GM19467 (cell line): ENCODE data around the gene ARID5B.

ENCODE experiments used
- ATAC-seq: cut with Tn5 transposase; IDR thresholded peaks from one replicate; pipeline ENCODE4 v1.9.1; 2021; ENCODE audit warnings: mild to moderate bottlenecking, moderate library complexity; ENCODE audit not compliant: unreplicated experiment

Gene ARID5B

DNA sequence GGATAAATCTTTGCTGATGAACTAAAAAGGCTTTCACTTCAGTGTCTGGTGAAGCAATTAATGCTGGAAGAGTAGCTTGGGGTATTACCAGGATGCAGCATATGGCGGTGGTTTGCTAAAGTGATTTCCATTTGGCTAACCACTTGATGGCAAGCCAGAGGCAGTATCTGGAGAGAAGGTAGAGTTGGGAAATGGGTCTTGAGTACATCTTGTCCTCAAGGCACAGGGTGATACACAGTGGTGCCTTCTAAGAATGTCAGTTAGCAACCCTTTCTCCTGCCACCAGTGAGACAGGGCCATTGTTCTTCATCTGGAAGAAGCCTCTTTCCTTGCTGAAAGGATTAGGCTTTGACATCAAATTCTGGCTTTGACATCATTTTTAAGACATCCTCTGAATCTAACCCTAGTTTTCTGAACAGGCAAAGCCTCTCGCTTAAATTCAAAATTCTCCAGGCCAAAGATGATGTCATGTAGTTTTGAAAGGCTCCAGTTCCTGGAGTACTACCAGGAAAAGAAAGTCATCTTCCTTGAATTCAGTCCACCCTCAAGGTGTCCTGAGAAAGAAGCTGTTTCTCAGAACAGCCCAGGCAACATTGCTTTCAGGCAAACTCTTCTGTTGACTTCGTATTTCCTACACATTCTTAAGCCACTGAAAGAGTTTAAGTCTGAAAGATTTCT is 162.4 kb downstream of the ARID5B start:
- ATAC-seq = no peak

DNA sequence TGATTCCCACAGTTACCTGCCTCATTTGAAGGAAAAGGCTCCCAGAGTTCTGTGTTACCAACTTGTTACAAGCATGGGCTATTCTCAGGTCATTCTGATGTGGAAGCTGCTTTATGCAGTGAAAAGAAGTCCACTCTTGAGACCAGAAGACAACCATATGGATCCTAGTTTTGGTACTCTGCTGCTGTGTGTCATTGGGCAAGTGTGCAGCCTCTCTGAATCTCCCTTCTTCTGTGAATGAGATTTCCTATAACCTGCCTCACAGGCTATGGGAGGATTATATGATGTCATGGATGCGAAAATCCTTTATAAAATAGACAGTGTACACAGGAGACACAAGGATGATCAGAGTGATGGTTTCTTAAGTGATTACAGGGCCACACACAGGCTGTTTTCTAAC is 166.1 kb downstream of the ARID5B start:
- no peak for ATAC-seq

DNA sequence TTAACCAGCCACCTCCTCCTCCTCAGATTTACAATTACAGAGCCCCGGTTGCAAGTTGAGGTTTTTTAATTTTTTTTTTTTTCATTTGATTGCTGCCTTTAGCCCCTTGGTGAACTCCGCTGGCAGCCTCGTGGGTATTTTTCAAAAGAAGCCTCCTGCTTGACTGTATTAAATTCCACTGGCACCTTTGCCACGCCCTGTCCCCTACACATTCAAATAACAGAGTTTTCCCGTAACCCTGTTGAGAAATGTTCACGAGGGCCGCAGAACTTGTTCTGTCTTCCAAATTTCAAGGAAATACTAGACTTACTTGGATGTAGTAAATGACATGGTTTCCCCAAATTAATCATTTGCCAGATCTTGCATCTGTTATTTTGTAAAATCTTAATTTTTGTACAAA is 167.0 kb downstream of the ARID5B start:
- ATAC-seq = no peak

DNA sequence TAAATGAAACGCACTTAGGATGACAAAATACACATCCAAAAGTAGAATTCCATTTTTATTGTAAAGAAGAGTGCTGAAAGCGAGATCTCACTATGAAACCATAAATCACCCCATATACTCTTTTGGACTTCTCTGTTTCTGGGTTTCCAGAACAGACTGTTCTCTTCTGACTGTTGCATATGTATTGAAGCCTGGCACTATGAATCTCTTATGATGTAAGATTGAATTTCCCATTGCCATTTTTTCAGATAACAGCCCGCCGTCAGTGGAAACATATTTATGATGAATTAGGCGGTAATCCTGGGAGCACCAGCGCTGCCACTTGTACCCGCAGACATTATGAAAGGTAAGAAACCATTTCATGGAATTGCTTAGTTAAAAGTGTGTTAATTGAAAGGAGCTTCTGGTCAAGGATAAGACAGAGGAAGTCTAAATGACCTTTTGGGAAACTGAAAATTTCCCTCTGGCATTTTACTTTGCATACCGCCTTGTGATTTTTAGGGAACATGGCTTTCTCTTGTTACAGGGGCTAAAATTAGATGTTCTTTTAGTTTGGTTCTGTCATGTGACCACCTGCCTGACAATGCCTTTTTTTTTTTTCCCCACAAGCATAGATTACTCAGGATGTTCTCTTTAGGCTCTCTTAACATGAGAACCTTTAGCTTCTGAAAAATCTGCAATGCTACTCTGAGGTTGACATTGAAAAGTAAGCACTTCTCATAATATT is 168.1 kb downstream of the ARID5B start:
- no peak for ATAC-seq

DNA sequence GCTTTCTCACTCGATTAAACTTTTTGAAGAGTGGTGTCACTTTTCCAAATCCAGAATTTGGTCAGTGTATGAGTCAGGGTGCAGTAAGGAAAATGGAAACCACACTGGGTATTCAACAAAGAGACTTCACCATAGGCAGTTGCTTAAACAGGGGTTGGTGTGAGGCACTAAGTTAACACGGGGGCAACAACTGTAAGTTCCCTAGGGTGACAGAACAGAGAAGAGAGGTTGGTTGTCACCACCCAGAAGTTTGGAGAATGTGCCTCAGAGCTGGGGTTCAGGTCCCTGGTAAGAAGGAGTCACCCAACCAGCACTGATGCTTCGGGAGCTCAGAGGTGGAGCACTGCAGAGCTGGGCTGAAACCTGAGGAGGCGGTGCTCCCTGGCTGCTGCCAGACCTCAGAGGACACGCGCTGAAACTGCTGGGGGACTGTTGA is 170.4 kb downstream of the ARID5B start:
- ATAC-seq = no peak

DNA sequence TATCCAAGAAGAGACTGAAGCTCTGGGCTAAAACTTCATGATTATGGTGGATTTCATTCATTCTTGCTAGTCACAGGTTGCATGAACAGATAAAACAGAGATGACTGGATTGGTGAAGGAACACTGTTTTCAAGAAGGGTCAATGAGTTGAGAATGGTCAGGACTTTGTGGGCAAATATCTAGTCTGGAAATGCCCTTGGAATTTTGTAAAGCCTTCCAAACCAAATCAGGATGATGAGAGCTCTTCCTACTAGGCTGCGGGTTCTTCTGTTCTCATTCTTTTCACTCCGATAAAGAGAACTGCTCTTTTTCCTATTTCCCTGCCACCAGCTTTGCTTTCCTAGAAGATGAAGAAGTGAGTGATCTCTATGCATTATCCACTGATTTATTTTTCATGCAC is 171.4 kb downstream of the ARID5B start:
- no peak for ATAC-seq

DNA sequence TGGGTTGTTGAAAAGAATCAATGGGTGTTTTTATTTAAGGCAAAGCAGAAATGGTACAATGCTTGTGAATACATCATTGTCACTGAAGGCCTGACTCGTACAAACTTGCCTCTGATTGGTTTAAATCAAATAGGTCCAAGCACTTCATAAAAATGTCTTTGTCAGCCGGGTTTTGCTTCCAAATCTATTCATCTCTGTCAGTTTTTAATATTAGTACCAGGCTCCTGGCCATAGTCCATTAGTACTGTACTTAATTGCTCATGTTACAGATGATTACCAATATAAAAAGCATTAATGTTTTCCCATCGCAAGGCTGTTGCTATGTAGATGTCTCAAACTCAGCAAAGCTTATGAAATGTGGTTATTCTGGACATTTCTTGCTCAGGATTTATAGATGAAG is 171.9 kb downstream of the ARID5B start:
- no peak for ATAC-seq

DNA sequence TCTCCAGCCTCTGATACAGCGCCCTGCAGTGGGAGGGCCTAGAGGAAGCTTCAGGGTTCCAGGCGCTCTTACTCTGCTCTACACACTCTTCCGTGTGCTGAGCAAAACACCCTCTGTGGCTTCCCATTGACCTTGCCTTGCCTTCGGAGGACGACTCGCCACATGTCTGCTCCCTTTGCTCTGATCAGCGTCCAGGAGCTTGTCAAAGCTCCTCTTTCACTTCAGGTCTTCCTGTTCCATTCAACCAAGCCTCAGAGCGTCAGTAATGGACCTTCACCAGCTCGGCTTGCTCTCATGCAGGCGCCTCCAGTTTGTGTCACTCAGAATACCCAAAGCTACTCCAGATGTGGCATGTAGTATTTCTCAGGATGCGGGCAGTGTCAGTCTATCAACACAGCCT is 173.9 kb downstream of the ARID5B start:
- no peak for ATAC-seq

DNA sequence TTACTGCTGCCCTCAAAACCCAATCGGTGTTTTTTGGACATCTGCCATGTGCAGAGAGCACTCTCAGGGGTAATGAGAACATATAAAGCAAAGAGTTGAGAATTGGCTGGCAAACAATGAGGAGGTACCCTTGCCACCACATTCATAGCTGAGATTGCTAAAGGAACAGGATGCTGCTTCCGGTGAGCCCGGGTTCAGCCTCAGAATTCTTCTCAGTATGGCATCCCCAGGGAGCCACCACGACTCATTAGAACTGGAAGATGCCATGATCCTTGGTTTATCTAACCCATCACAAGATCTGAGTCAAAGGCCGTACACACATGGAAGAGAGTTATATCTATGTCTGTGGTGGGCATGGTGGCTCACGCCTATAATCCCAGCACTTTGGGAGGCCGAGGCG is 174.4 kb downstream of the ARID5B start:
- ATAC-seq = no peak

DNA sequence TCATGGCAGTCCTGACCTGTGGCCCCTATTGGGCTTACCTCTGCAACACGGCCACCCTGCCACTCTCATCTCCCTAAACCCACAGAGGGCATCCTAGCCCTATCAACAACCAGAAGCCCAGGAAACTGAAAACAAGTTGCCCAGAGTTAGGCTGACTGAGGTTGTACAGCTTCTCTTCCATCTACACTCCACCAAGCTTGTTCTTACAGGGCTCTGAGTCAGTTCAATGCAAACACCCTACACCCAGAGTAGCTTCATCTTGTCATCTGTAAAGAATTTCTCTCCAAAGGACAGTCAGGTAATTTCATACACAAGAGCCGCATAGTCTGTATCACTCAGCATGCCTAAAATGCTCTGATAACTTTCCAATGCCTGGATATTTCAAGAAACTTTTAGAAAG is 175.4 kb downstream of the ARID5B start:
- no peak for ATAC-seq

DNA sequence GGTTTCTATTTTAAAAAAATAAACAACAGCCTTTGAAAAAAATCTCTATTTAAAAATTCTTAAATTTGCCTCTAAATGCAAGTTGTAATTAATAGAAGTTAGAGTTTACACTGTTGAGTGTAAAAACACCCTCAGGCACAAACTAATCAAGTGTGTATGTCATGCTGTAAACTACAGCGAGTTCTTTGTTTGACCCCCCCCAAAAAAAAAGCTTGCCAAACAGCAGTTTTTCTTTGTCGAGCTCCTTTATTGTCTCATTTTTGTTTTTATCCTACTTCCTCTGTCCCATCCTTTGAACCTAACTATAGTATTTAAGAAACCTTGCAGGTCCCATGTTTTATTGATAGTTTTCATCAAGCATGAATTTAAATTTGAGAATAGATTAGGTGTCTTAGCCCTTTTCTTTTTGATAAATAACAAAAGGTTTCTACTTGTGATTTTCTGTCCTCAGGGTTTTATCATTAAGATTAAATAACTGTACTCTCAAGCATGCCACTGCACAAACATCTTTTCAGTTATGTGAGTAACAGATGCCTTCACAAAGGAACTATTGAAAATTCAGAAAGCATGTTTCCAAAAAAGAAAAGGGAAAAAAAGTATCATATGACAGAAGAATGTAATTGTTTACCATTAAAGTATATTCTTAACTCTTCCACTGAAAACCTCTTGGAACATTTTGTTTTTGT is 176.0 kb downstream of the ARID5B start:
- no peak for ATAC-seq

DNA sequence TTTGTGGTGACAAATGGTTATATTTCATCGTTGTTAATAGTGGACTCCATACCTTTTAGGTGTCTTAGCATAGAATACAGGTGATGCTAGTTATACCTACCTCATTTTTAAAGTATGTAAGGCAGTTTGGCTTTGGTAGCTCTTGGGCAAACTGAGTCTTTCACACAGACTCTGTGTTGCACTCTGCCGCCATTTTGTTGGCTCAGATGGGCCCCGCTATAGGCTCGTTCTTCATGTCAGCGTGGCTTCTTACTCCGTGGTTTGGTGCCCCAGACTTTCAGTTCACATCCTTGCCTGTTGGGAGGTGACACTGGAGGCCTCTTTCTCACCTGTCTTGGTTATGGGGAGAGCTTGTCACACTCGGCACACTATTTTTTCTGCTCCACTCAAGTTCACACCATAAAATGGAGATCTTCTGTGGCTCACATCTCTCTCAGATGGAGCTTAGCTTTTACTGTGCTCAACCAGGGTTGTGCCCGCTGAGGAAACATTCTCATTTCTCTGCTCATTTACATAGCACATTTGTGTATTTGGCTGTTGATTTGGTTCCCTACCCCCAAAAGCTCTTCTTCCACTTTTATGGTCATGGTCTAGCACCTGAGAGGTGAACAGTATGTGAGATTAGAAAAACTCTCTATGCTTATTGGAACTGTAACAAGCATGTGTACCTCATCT is 178.5 kb downstream of the ARID5B start:
- peak; percentile 69 for ATAC-seq

DNA sequence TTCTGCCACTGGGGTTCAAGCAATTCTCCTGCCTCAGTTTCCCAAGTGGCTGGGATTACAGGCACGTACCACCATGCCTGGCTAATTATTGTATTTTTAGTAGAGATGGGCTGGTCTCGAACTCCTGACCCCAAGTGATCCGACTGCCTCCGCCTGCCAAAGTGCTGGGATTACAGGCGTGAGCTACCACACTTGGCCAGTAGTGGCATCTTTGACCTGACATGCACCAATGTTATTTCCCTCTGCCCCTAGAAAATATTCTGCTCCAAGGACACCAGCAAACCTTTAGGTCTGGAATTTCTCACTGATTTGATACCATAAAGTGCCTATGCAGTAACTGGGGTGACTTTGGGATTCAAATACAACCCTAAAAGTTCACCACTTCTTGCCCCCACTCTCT is 179.4 kb downstream of the ARID5B start:
- ATAC-seq = no peak

DNA sequence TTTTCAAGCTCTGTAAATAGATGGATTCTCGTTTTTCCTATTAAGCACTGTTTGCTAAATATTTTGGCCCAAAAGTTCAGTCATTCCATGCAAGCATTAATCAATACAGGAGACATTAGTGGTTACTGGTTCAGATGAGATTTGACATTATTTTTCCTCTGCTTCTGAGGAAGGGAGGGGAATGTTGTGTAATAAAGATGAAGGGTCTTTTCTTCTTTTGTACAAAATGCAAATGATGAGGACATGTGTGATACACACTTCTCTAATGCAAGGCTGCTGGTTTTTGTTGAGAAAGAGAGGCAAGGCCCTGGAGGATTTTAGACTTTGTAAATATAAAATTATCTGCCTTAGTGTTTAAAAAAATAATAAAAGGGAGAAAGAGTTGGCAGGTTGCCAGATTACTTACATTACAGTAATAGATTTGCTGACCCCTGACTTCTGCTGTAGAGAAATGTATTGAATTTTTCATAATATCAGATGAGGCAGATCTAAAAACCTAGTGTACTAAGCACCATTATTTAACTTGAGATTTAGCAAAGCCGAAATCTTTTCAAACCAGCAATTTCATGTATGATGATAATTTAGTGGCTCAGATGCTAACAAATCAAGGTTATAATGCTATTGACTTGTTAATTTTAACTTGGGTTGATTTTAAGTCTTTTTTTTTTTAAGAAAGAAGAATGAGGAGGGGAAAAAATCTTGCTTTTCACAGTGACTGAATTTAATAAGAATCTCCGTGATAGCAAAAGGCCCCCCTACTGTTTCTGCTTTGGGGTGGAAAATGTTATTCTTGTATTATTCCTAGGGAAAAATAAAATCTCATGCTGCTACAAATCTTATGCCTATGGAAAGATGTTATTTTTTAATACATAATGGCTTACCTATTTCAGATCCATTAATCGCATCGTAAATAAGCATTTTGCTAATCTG is 180.1 kb downstream of the ARID5B start:
- no peak for ATAC-seq

DNA sequence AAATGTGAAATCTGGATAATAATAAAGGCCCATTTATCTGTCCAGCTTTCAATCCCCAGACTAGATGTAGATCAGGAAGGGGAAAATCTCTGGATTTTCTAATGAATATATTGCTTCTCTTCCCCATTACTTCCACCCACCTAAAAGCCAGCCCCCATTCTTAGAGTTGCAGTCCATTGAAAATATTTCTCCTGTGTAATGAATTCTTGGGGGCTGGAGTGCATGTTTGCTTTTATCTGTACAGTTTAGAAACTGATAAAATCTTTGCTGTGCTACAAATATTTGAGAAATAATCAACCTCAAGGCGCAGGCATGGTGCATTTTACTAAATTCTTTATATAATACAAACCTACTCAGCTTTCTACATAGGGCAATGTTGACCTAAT is 180.8 kb downstream of the ARID5B start:
- no peak for ATAC-seq

DNA sequence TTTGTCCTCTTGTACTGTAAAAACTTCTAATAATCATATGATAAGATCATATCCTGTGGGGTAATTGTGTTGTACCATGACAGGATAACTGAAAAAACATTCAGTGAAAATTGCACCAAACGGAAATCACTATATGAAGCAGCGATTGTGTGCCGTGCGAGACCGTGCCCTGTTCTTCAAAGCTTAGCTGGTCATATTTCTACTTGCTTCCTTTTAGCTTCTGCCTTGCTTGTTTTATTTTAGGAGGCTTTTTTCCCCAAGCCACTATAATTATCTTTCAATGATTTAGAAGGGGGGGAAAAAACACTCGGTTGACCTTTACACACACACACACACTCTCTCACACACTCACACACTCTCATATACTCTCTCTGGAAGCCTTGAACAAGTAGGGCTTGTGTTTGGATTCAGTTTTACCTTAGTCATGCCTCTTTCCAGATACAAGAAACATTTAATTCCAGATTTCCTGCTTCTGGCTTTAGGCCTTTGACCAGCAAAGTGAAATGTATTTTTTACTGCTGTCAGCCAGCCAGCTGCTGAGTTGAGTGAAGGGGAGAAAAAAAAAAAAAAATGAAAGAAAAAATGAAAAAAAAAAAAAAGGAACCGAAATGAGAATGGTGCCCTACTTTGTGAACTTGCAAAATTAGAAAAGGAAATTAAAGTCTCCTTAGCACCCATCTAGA is 181.4 kb downstream of the ARID5B start:
- ATAC-seq = peak; percentile 41

DNA sequence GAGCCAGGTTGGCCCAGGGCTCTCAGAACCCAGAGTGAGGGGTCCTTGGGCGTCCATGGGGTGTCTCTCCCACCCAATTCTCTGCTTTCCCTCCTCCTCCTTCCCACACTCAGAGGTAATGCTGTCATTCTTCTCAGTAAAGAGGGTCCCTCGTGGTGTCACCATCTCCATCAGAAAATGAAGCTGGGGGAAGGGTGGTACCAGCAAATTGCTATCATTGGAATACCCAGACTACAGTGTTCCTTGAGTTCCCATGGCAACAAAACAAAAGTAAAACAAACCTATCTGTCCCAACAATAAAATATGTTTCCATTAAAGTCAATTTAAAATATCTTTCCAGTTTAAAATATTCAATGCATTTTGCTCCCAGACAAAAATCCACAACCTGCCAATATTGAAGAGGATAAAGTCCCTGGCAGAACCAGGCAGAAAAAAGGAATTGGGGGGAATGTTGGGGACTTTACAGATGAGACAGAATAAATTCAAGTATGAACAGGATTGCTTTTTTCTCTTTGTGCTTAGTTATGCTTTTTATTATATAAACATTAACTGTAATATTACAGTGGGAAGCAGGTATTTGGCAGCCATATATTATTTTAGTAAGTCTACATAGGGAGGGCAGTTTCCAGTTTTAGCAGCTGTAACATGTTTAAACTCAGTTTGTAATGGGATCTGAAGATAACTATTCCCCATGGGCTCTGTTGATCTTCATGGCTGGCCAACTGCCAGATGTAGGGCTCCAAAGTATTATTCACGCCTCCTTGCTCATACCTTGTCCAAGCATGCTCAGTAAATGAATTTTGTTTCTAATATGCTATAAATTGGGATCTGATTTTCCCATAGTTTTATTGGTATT is 182.1 kb downstream of the ARID5B start:
- ATAC-seq = no peak

DNA sequence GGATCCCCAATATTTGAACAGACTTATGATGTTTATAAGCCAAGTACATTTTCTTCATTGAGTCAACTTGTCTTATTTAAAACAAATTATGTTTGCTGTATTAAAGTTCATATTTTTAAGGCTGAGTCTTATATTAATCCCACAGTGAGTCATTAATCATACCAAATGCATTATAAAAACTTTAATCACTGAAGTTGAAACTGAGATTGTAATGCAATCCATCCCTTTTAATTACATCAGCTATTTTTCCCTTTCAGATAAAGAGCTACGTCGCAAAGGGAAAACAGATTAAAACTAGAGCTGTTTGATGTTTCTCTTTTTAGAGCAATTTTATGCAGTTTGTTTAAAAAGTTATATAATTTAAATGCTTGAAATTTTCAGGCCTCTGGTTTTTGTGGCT is 183.0 kb downstream of the ARID5B start:
- ATAC-seq = no peak

DNA sequence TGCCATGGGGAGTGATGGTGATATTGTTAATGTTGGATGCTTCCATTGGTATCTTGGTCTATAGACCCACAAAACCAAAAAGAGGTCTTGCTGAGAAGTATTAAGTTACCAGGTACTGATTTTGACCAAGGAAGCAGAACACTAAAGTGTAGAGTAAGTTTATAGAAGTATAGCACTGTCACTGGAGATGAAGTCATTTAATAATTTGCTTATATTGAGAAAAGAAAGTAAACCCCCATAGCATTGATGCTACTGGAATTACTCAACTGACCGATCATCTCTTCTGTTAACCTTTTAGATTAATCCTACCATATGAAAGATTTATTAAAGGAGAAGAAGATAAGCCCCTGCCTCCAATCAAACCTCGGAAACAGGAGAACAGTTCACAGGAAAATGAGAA is 183.9 kb downstream of the ARID5B start:
- no peak for ATAC-seq
